ENCODE results near the gene GPR156. TPM values are rescaled to one million over a fixed set of nuclear protein-coding genes. Genes with fewer than 3 reads are reported as not detected.
"Not testable (repeated sequence)": the region's sequence is repeated elsewhere in the genome, so short reads cannot be mapped to it uniquely, and the experiment has no call there.

GPR156 gene
- total RNA-seq, 1 experiment from 2014 or later: 0.15 TPM

DNA sequence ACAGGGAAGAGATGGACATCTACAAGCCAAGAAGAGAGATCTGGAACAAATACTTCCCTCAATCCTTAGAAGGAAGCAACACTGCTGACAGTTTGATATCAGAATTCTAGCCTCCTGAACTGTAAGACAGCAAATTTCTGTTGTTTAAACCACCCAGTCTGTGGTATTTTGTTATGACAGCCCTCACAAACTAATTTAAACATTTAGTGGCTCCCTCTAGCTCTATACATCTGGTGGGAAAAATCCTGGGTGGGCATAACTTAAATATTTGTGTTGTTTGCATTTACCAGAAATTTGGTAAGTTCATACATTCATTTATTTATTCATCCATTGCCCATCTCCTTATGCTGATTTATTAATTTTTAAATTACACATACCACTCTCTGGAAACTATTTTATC is 128.3 kb downstream of the GPR156 start:
- POLR2A ChIA-PET: no interaction called here
- ATAC-seq (no peak), DNase-seq (ENCODE audit: low read depth, low spot score) (no peak)
- intact Hi-C loops (cut with micrococcal nuclease): no loop called here
- H3K27me3 ChIP-seq (ENCODE audit: insufficient read depth, low read length): peaks cover 4% of the 10 kb centered on the region; the same call in 1 of the 2 replicates
- no TSS peak for BruUV-seq (replicated peaks)
- no peaks in the 10 kb centered on the region for H3K36me3 ChIP-seq (ENCODE audit: control insufficient read depth in 1 of 2, insufficient read depth in 2 of 2, low read length in 2 of 2)
- no peak overlapping the region for H2AFZ ChIP-seq (ENCODE audit: low read depth, low read length, poor library complexity, severe bottlenecking)
- no peak overlapping the region for H3K4me3 ChIP-seq (replicated peaks in 1 of 2; ENCODE audit: low read depth in 1 of 2, low read length in 2 of 2)
- no peak overlapping the region for H3K4me2 ChIP-seq (ENCODE audit: low read length)
- peaks cover 10 to 13% of the 10 kb centered on the region in 2 experiments; a peak in 2 of 4 replicates for H3K9me3 ChIP-seq (ENCODE audit: control insufficient read depth in 1 of 2, insufficient read depth in 1 of 2, low read depth in 1 of 2, low read length in 2 of 2)
- no peaks in the 10 kb centered on the region for H3K79me2 ChIP-seq (ENCODE audit: insufficient read depth, low read length)
- peaks cover 0 to 5% of the 10 kb centered on the region in 2 experiments; a peak in 1 of 4 replicates for H3K4me1 ChIP-seq (ENCODE audit: control insufficient read depth in 1 of 2, insufficient read depth in 2 of 2, low read length in 2 of 2)
- TF ChIP-seq REST (IDR thresholded peaks at IDR 0.05; ENCODE audit: low read depth) (no peak), EZH2 (IDR thresholded peaks at IDR 0.05) (no peak), SRF (IDR thresholded peaks at IDR 0.05; ENCODE audit: low read depth) (no peak), EGR1 (IDR thresholded peaks at IDR 0.05; ENCODE audit: low read depth) (no peak), SP1 (IDR thresholded peaks at IDR 0.05; ENCODE audit: low read depth) (no peak), ELF1 (IDR thresholded peaks at IDR 0.05; ENCODE audit: borderline replicate concordance, low read depth) (no peak), MAX (IDR thresholded peaks at IDR 0.05) (no peak), SIN3A (IDR thresholded peaks at IDR 0.05; ENCODE audit: low read depth) (no peak), POLR2AphosphoS5 (IDR thresholded peaks at IDR 0.05; ENCODE audit: low read depth, low read length) (no peak), CBX3 (IDR thresholded peaks at IDR 0.05; ENCODE audit: low read depth) (no peak), TCF7L2 (IDR thresholded peaks at IDR 0.05; ENCODE audit: borderline replicate concordance, extremely low read depth, insufficient read depth, insufficient read length) (no peak)
- TF ChIP-seq, protein P1, sequence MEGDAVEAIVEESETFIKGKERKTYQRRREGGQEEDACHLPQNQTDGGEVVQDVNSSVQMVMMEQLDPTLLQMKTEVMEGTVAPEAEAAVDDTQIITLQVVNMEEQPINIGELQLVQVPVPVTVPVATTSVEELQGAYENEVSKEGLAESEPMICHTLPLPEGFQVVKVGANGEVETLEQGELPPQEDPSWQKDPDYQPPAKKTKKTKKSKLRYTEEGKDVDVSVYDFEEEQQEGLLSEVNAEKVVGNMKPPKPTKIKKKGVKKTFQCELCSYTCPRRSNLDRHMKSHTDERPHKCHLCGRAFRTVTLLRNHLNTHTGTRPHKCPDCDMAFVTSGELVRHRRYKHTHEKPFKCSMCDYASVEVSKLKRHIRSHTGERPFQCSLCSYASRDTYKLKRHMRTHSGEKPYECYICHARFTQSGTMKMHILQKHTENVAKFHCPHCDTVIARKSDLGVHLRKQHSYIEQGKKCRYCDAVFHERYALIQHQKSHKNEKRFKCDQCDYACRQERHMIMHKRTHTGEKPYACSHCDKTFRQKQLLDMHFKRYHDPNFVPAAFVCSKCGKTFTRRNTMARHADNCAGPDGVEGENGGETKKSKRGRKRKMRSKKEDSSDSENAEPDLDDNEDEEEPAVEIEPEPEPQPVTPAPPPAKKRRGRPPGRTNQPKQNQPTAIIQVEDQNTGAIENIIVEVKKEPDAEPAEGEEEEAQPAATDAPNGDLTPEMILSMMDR (IDR thresholded peaks at IDR 0.05 in 2 of 3, conservative IDR thresholded peaks at IDR 0.05 in 1 of 3; ENCODE audit: borderline replicate concordance in 1 of 3, insufficient read depth in 1 of 3, low read depth in 2 of 3, low read length in 2 of 3): no peak
- TF ChIP-seq, protein P2, sequence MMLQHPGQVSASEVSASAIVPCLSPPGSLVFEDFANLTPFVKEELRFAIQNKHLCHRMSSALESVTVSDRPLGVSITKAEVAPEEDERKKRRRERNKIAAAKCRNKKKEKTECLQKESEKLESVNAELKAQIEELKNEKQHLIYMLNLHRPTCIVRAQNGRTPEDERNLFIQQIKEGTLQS (IDR thresholded peaks at IDR 0.05): no peak
- H3K9me2 ChIP-seq (ENCODE audit: insufficient read depth): no peaks in the 10 kb centered on the region
- no peak overlapping the region for H3K9ac ChIP-seq (ENCODE audit: low read length)
- RAD21 ChIA-PET (ENCODE audit: low non-redundant PET in 1 of 2, low total read pairs in 2 of 2, uncharacterized antibody in 2 of 2, unreplicated experiment in 2 of 2): no interaction called here
- no peak overlapping the region for H3K27ac ChIP-seq (ENCODE audit: low read depth, low read length)
- CTCF ChIA-PET: no interaction called here
- H4K20me1 ChIP-seq (ENCODE audit: insufficient read depth): no peaks in the 10 kb centered on the region

DNA sequence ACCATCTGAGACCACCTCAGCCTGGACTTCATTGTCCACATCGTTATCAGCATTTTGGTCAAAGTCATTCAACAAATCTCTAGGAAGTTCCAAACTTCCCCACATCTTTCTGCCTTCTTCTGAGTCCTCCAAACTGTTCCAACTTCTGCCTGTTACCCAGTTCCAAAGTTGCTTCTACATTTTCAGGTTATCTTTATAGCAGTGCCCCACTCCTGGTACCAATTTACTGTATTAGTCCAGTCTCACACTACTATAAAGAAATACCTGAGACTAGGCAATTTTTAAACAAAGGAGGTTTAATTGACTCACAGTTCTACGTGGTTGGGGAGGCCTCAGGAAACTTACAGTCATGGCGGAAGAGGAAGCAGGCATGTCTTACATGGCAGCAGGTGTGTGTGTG is 129.3 kb downstream of the GPR156 start:
- H3K27ac ChIP-seq (ENCODE audit: low read depth, low read length); H3K4me3 ChIP-seq (replicated peaks in 1 of 2; ENCODE audit: low read depth in 1 of 2, low read length in 2 of 2); H3K27me3 ChIP-seq (ENCODE audit: insufficient read depth, low read length); ATAC-seq; intact Hi-C loops (cut with micrococcal nuclease); H3K4me1 ChIP-seq (ENCODE audit: control insufficient read depth in 1 of 2, insufficient read depth in 2 of 2, low read length in 2 of 2); RAD21 ChIA-PET (ENCODE audit: low non-redundant PET in 1 of 2, low total read pairs in 2 of 2, uncharacterized antibody in 2 of 2, unreplicated experiment in 2 of 2); H3K4me2 ChIP-seq (ENCODE audit: low read length); H2AFZ ChIP-seq (ENCODE audit: low read depth, low read length, poor library complexity, severe bottlenecking); H3K79me2 ChIP-seq (ENCODE audit: insufficient read depth, low read length); DNase-seq (ENCODE audit: low read depth, low spot score); CTCF ChIA-PET; H4K20me1 ChIP-seq (ENCODE audit: insufficient read depth); H3K9me2 ChIP-seq (ENCODE audit: insufficient read depth); H3K36me3 ChIP-seq (ENCODE audit: control insufficient read depth in 1 of 2, insufficient read depth in 2 of 2, low read length in 2 of 2); BruUV-seq (replicated peaks); POLR2A ChIA-PET; H3K9ac ChIP-seq (ENCODE audit: low read length): not testable (repeated sequence)
- H3K9me3 ChIP-seq (ENCODE audit: control insufficient read depth in 1 of 2, insufficient read depth in 1 of 2, low read depth in 1 of 2, low read length in 2 of 2): peaks cover 10 to 13% of the 10 kb centered on the region in 2 experiments; a peak in 2 of 4 replicates
